H1 (cell line): ENCODE data around the gene AAMDC.

Experiments
- EP300 ChIP-seq, 2 experiments: IDR thresholded peaks; 1 replicate in 1 of 2; 2 replicates in 1 of 2; pipeline ENCODE4 v1.6.1; 2011 to 2012; ENCODE audit warnings: low read depth in 2 of 2, low read length in 2 of 2, mild to moderate bottlenecking in 2 of 2, borderline replicate concordance in 1 of 2, inconsistent platforms in 1 of 2, moderate library complexity in 1 of 2
- EZH2 ChIP-seq: fragments of 200-600 bp; sonication (generic); IDR thresholded peaks from 2 replicates; pipeline ENCODE4 v1.7.1; 2012; ENCODE audit warnings: low read depth, mild to moderate bottlenecking, moderate library complexity, low read length, inconsistent platforms; ENCODE audit not compliant: severe bottlenecking
- NRF1 ChIP-seq: IDR thresholded peaks from 2 replicates; pipeline ENCODE4 v1.6.1; 2011; ENCODE audit warnings: mild to moderate bottlenecking, low read depth, low read length, improper control_type of control experiment
- POLR2AphosphoS5 ChIP-seq: IDR thresholded peaks from 2 replicates; pipeline ENCODE4 v1.6.1; 2011; ENCODE audit warnings: low read depth, low read length
- RAD21 ChIP-seq, 2 experiments: IDR thresholded peaks in 1 of 2; conservative IDR thresholded peaks in 1 of 2; 2 replicates each; pipeline ENCODE4 v1.6.1; 2011; ENCODE audit warnings: low read depth in 2 of 2, low read length in 2 of 2, improper control_type of control experiment in 1 of 2, inconsistent platforms in 1 of 2, mild to moderate bottlenecking in 1 of 2, moderate library complexity in 1 of 2
- SP2 ChIP-seq: IDR thresholded peaks from 2 replicates; pipeline ENCODE4 v1.6.1; 2012; ENCODE audit warnings: mild to moderate bottlenecking, low read length, inconsistent platforms
- TF ChIP-seq, protein P1 (sequence below), 3 experiments: IDR thresholded peaks; 1 replicate in 2 of 3; 2 replicates in 1 of 3; pipeline versions ENCODE4 v1.5.1 to v1.6.1; 2011; ENCODE audit warnings: low read length in 3 of 3, mild to moderate bottlenecking in 3 of 3, inconsistent platforms in 2 of 3, low read depth in 1 of 3, moderate library complexity in 1 of 3; ENCODE audit not compliant: insufficient read depth in 1 of 3; ENCODE audit errors: control extremely low read depth in 1 of 3

DNA sequence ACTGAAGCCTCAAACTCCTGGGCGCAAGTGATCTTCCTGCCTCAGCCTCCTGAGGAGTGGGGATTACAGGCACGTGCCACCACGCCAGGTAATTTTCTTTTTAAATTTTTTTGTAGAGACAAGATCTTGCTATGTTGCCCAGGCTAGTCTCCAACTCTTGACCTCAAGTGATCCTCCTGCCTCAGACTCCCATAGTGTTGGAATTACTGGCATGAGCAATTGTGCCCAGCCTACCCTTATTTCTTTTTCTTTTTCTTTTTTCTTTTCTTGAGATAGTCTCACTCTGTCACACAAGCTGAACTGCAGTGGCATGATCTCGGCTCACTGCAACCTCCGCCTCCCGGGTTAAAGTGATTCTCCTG lies 63.9 kb downstream of the AAMDC start:
- no peak for TF ChIP-seq RAD21 (IDR thresholded peaks at IDR 0.05 in 1 of 2, conservative IDR thresholded peaks at IDR 0.05 in 1 of 2; ENCODE audit: low read depth in 2 of 2, low read length in 2 of 2)
- TF ChIP-seq, protein P1, sequence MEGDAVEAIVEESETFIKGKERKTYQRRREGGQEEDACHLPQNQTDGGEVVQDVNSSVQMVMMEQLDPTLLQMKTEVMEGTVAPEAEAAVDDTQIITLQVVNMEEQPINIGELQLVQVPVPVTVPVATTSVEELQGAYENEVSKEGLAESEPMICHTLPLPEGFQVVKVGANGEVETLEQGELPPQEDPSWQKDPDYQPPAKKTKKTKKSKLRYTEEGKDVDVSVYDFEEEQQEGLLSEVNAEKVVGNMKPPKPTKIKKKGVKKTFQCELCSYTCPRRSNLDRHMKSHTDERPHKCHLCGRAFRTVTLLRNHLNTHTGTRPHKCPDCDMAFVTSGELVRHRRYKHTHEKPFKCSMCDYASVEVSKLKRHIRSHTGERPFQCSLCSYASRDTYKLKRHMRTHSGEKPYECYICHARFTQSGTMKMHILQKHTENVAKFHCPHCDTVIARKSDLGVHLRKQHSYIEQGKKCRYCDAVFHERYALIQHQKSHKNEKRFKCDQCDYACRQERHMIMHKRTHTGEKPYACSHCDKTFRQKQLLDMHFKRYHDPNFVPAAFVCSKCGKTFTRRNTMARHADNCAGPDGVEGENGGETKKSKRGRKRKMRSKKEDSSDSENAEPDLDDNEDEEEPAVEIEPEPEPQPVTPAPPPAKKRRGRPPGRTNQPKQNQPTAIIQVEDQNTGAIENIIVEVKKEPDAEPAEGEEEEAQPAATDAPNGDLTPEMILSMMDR (IDR thresholded peaks at IDR 0.05; ENCODE audit: control extremely low read depth in 1 of 3, insufficient read depth in 1 of 3, low read depth in 1 of 3, low read length in 3 of 3) = no peak
- TF ChIP-seq EP300 (IDR thresholded peaks at IDR 0.05; ENCODE audit: borderline replicate concordance in 1 of 2, low read depth in 2 of 2, low read length in 2 of 2) = no peak
- TF ChIP-seq EZH2 = no peak
- no peak for TF ChIP-seq POLR2AphosphoS5
- TF ChIP-seq SP2 = no peak
- TF ChIP-seq NRF1 = no peak
